Endothelial cell of umbilical vein (primary cell): ENCODE measurements around the gene RHOBTB1. TPM values are rescaled to one million over a fixed set of nuclear protein-coding genes. Genes with fewer than 3 reads are reported as not detected.

Experiments used
- BruUV-seq: library from RNA; stranded (reverse); fragments of 400-500 nt; replicated peaks from 2 replicates; lab custom pipeline; 2021; lab: Mats Ljungman, UMichigan
- CTCF ChIA-PET: fragments of 300-600, 350-600 bp; sonication (Branson Sonifier 250); formaldehyde crosslinking; loops from one replicate; lab custom pipeline; 2021; ENCODE audit warnings: antibody characterized with exemption, inconsistent platforms; lab: Charles Lee
- POLR2A ChIA-PET: fragments of 300-600, 350-600 bp; sonication (Branson Sonifier 250); formaldehyde crosslinking; loops from one replicate; lab custom pipeline; 2021; ENCODE audit warnings: antibody characterized with exemption, inconsistent platforms; lab: Charles Lee
- DNase-seq: peaks from one replicate; pipeline ENCODE4 v3.0.0-alpha.2; 2011; ENCODE audit warnings: low read depth, low spot score
- FAIRE-seq: peaks from 2 replicates; lab custom pipeline; 2011; peaks lifted over from hg19 to GRCh38; lab: Jason Lieb, UNC
- H2AFZ ChIP-seq: 2 replicates; pipeline ENCODE4 v1.6.0; 2012; ENCODE audit warnings: low read depth, low read length, control low read depth, inconsistent platforms
- H3K27ac ChIP-seq: 2 replicates; pipeline ENCODE4 v1.5.1; 2011; ENCODE audit warnings: low read depth, mild to moderate bottlenecking, control low read depth, low read length, moderate library complexity; ENCODE audit not compliant: insufficient read depth
- H3K27me3 ChIP-seq, 2 experiments: 2 replicates each; pipeline versions ENCODE4 v1.6.0 to v1.6.1; 2011; ENCODE audit warnings: low read length in 2 of 2, mixed read lengths in 1 of 2; ENCODE audit not compliant: control insufficient read depth in 2 of 2, insufficient read depth in 2 of 2
- H3K36me3 ChIP-seq, 2 experiments: 2 replicates in 1 of 2; 3 replicates in 1 of 2; pipeline ENCODE4 v1.5.1; 2011; ENCODE audit warnings: low read length in 2 of 2, mild to moderate bottlenecking in 1 of 2, moderate library complexity in 1 of 2; ENCODE audit not compliant: control insufficient read depth in 2 of 2, insufficient read depth in 2 of 2; ENCODE audit errors: extremely low read depth in 1 of 2
- H3K4me1 ChIP-seq: 3 replicates; pipeline ENCODE4 v1.5.1; 2011; ENCODE audit warnings: mild to moderate bottlenecking, low read length; ENCODE audit not compliant: control insufficient read depth, insufficient read depth; ENCODE audit errors: extremely low read depth
- H3K4me2 ChIP-seq: 2 replicates; pipeline ENCODE4 v1.6.1; 2011; ENCODE audit warnings: low read length, control low read depth, mixed read lengths; ENCODE audit not compliant: insufficient read depth
- H3K4me3 ChIP-seq, 3 experiments: fragments of 200-600 bp in 1 of 3; sonication (generic), shearing (Covaris generic) in 1 of 3; replicated peaks in 1 of 3; 2 replicates each; pipeline ENCODE4 v1.5.1; 2011 to 2016; ENCODE audit warnings: control low read depth in 3 of 3, low read length in 3 of 3, mild to moderate bottlenecking in 2 of 3, inconsistent platforms in 1 of 3, low read depth in 1 of 3, moderate library complexity in 1 of 3; ENCODE audit not compliant: insufficient read depth in 1 of 3
- H3K79me2 ChIP-seq: 2 replicates; pipeline ENCODE4 v1.6.0; 2012; ENCODE audit warnings: low read length, inconsistent platforms; ENCODE audit not compliant: control insufficient read depth, insufficient read depth
- H3K9ac ChIP-seq: replicated peaks from 2 replicates; pipeline ENCODE3; 2011; ENCODE audit warnings: low read length, control low read depth; ENCODE audit not compliant: insufficient read depth; ENCODE audit errors: extremely low read depth
- H3K9me1 ChIP-seq: replicated peaks from 3 replicates; pipeline ENCODE4 v1.6.0; 2011; ENCODE audit warnings: mild to moderate bottlenecking, low read length; ENCODE audit not compliant: control insufficient read depth, insufficient read depth; ENCODE audit errors: extremely low read depth
- H3K9me3 ChIP-seq: replicated peaks from 2 replicates; pipeline ENCODE4 v1.5.1; 2012; ENCODE audit warnings: low read length, inconsistent platforms; ENCODE audit not compliant: control insufficient read depth, insufficient read depth
- H4K20me1 ChIP-seq: replicated peaks from 2 replicates; pipeline ENCODE3; 2011; ENCODE audit warnings: mild to moderate bottlenecking, low read length; ENCODE audit not compliant: control insufficient read depth, insufficient read depth; ENCODE audit errors: extremely low read depth
- EZH2 ChIP-seq: IDR thresholded peaks from 2 replicates; pipeline ENCODE4 v1.6.1; 2012; ENCODE audit warnings: borderline replicate concordance, low read depth, mild to moderate bottlenecking, moderate library complexity, low read length, inconsistent platforms; ENCODE audit not compliant: severe bottlenecking
- JUN ChIP-seq: IDR thresholded peaks from 2 replicates; pipeline ENCODE4 v1.6.1; 2011; ENCODE audit warnings: borderline replicate concordance, low read depth; ENCODE audit not compliant: insufficient read length, insufficient read depth
- POLR2AphosphoS5 ChIP-seq: IDR thresholded peaks from 2 replicates; pipeline ENCODE4 v1.6.1; 2012; ENCODE audit warnings: low read depth, mild to moderate bottlenecking, control low read depth, low read length, moderate library complexity; ENCODE audit not compliant: insufficient read depth
- dilution Hi-C: fragments of 300-500 bp; cut with MboI; formaldehyde crosslinking; loops from one replicate; pipeline ENCODE4 v1.15.0; 2019; ENCODE audit warnings: low sequenced_read_pairs; ENCODE audit not compliant: extremely low pct_ligation_motif_present
- intact Hi-C: fragments of 100-400 bp; cut with micrococcal nuclease; formaldehyde crosslinking; loops from one replicate; pipeline ENCODE4 v1.10.0; 2022
- polyA plus RNA-seq, 4 experiments: library from polyadenylated mRNA; depleted of rRNA in 3 of 4; stranded (reverse) in 3 of 4; unstranded in 1 of 4; fragments of >200 nt; gene quantifications; 2 replicates each; pipeline versions ENCODE4 v1.2.1 to v1.2.3, GENCODE V29; 2011 to 2012; ENCODE audit warnings: missing spikeins in 1 of 4
- total RNA-seq: library from RNA; stranded (reverse); gene quantifications from 2 replicates; pipeline ENCODE4 v1.2.3, GENCODE V29; 2021
- TF ChIP-seq, protein P1 (sequence below): IDR thresholded peaks from 2 replicates; pipeline ENCODE4 v1.6.1; 2011; ENCODE audit not compliant: insufficient read depth, insufficient read length
- TF ChIP-seq, protein P2 (sequence below), 2 donors: IDR thresholded peaks; 1 replicate in 1 of 2; 2 replicates in 1 of 2; pipeline ENCODE4 v1.5.1; 2011; ENCODE audit warnings: low read length in 2 of 2, mild to moderate bottlenecking in 2 of 2, moderate library complexity in 2 of 2, control low read depth in 1 of 2, inconsistent platforms in 1 of 2, low read depth in 1 of 2; ENCODE audit not compliant: insufficient read depth in 1 of 2; ENCODE audit errors: extremely low read depth in 1 of 2

The RHOBTB1 gene
- total and polyA plus RNA-seq, 2 donors (not counting 3 experiments of a cell fraction or from before 2014, with no cell fraction given) = 21.2 to 31.0 TPM

DNA sequence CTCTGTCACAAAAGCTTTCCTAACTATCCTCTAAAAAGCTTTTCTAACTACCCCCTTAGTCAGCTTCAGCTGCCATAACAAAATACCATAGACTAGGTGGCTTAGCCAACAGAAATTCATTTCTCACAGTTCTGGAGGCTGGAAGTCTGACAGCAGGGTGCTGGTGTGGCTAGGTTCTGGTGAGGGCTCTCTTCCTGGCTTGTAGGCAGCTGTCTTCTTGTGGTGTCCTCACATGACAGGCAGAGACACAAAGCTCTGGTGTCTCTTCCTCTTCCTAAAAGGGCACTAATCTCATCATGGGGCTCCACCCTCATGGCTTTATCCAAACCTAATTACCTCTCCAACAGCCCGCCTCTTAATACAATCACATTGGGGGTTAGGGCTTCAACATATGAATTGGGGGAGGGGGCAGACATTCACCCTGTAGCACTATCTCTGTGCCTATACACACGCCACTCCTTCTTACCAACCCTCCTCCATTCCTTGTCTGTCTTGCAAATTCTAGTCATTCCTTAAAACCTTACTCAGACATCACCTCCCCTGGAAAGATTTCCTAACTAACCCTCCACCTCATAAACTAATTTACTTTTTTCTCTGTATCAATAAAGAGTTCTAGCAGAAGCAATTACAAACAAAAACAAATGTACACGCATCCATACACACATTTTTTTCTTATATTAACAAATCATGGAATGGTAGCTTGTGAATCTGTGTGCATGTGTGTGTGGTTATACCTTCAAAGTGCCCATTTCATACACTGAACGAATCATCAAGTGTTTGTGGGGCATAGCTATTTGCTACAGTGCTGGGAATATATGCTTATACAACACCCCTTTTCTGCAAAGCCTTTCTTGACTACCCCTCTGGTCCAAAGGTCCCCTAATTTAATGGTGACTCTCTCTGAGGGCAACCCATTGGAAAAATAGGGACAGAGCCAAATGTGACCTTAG is 26.4 kb downstream of the RHOBTB1 start:
- Histone ChIP-seq H2AFZ (no peak overlapping the region), H4K20me1 (no peaks in the 10 kb centered on the region), H3K79me2 (peaks cover 4% of the 10 kb centered on the region), H3K27ac (no peak overlapping the region), H3K9ac (no peak overlapping the region), H3K27me3 (no peaks in the 10 kb centered on the region), H3K4me3 (no peak overlapping the region), H3K4me2 (no peak overlapping the region), H3K36me3 (no peaks in the 10 kb centered on the region), H3K9me3 (no peaks in the 10 kb centered on the region), H3K9me1 (no peaks in the 10 kb centered on the region), H3K4me1 (no peaks in the 10 kb centered on the region)
- ChIA-PET CTCF (no interaction called here), POLR2A (no interaction called here)
- DNase-seq (no peak), FAIRE-seq (no peak)
- dilution Hi-C loops = no loop called here
- BruUV-seq = no TSS peak
- TF ChIP-seq JUN = no peak
- TF ChIP-seq, protein P1, sequence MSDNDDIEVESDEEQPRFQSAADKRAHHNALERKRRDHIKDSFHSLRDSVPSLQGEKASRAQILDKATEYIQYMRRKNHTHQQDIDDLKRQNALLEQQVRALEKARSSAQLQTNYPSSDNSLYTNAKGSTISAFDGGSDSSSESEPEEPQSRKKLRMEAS = no peak
- TF ChIP-seq EZH2 = no peak
- intact Hi-C loops = no loop called here

DNA sequence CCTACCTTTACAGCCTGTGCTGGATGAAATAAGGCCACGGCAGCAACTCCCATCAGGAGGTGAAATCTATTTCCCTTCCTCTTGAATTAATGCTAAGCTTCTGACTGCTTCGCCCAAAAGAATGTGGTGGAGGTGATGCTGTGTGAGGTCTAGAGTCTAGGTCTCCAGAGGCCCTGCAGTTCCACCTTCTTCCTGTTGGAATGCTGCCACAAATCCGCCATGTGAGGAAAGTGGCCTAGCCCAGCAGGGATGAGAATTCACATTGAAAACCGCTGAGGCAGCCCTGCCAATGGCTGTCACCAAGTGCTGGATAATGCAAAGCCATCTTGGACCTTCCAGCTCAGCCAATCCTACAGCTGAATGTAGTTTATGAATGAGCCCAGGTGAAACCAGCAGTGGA is 28.0 kb downstream of the RHOBTB1 start:
- ChIA-PET CTCF (no interaction called here), POLR2A (no interaction called here)
- Histone ChIP-seq H3K79me2 (peaks cover 2% of the 10 kb centered on the region), H4K20me1 (no peaks in the 10 kb centered on the region), H3K4me2 (no peak overlapping the region), H3K9me1 (no peaks in the 10 kb centered on the region), H3K9me3 (no peaks in the 10 kb centered on the region), H3K4me3 (no peak overlapping the region), H3K9ac (no peak overlapping the region), H2AFZ (no peak overlapping the region), H3K4me1 (no peaks in the 10 kb centered on the region), H3K36me3 (no peaks in the 10 kb centered on the region), H3K27ac (no peak overlapping the region), H3K27me3 (no peaks in the 10 kb centered on the region)
- BruUV-seq = no TSS peak
- dilution Hi-C loops = no loop called here
- DNase-seq (no peak), FAIRE-seq (no peak)
- TF ChIP-seq POLR2AphosphoS5 (no peak), EZH2 (no peak)
- TF ChIP-seq, protein P2, sequence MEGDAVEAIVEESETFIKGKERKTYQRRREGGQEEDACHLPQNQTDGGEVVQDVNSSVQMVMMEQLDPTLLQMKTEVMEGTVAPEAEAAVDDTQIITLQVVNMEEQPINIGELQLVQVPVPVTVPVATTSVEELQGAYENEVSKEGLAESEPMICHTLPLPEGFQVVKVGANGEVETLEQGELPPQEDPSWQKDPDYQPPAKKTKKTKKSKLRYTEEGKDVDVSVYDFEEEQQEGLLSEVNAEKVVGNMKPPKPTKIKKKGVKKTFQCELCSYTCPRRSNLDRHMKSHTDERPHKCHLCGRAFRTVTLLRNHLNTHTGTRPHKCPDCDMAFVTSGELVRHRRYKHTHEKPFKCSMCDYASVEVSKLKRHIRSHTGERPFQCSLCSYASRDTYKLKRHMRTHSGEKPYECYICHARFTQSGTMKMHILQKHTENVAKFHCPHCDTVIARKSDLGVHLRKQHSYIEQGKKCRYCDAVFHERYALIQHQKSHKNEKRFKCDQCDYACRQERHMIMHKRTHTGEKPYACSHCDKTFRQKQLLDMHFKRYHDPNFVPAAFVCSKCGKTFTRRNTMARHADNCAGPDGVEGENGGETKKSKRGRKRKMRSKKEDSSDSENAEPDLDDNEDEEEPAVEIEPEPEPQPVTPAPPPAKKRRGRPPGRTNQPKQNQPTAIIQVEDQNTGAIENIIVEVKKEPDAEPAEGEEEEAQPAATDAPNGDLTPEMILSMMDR (IDR thresholded peaks at IDR 0.05; ENCODE audit: extremely low read depth in 1 of 2, insufficient read depth in 1 of 2, low read depth in 1 of 2, low read length in 2 of 2) = no peak
- intact Hi-C loops = no loop called here
